ENCODE results near the gene NSD1.
A peak's percentile ranks its signal among the peaks of the same experiment; 100 is the strongest.

Gene NSD1

GRCh38 chr5:177117441-177118045, 16.0 kb upstream of the NSD1 start:
- Histone ChIP-seq H3K4me1 (peaks cover 0 to 21% (median 11%) of the 10 kb centered on the region in 10 experiments; a peak in 16 of 20 replicates), H3K36me3 (no peaks in the 10 kb centered on the region), H3K9ac (no peak overlapping the region), H3K27me3 (no peaks in the 10 kb centered on the region), H3K9me3 (replicated peaks in 1 of 11) (peaks cover 0 to 12% (median 0%) of the 10 kb centered on the region in 11 experiments; a peak in 3 of 22 replicates), H3K27ac (no peak overlapping the region), H3K4me2 (peak overlapping the region in 1 of 11 experiments; percentile 18; a peak in 4 of 22 replicates), H3K4me3 (no peak overlapping the region), H4K20me1 (peaks cover 0 to 10% (median 0%) of the 10 kb centered on the region in 11 experiments; a peak in 1 of 22 replicates)
- no peak for TF ChIP-seq Cebpa-rat (IDR thresholded peaks at IDR 0.05)

GRCh38 chr5:177122566-177122965, 11.0 kb upstream of the NSD1 start:
- Histone ChIP-seq H3K36me3 (no peaks in the 10 kb centered on the region), H4K20me1 (no peaks in the 10 kb centered on the region), H3K27ac (no peak overlapping the region), H3K27me3 (no peaks in the 10 kb centered on the region), H3K9ac (no peak overlapping the region), H3K9me3 (replicated peaks in 1 of 11) (peaks cover 0 to 3% (median 0%) of the 10 kb centered on the region in 11 experiments; a peak in 2 of 22 replicates), H3K4me2 (no peak overlapping the region), H3K4me1 (peaks cover 11 to 21% (median 14%) of the 10 kb centered on the region in 10 experiments), H3K4me3 (no peak overlapping the region)
- TF ChIP-seq Cebpa-rat (IDR thresholded peaks at IDR 0.05), result no peak

- Histone ChIP-seq H4K20me1 (no peaks in the 10 kb centered on the region), H3K9ac (0 out of 22 replicates have a peak overlapping the region, but pooled peaks of 1 of the 11 experiments have one; percentile 5), H3K36me3 (no peaks in the 10 kb centered on the region), H3K9me3 (replicated peaks in 1 of 11) (no peaks in the 10 kb centered on the region), H3K4me2 (peak overlapping the region; percentile 31 to 70 (median 52)), H3K4me3 (no peak overlapping the region), H3K27ac (peak overlapping the region in 6 of 11 experiments; percentile 4 to 59 (median 29); a peak in 8 of 22 replicates), H3K4me1 (peaks cover 24 to 28% (median 26%) of the 10 kb centered on the region in 10 experiments), H3K27me3 (no peaks in the 10 kb centered on the region)
- TF ChIP-seq Cebpa-rat (IDR thresholded peaks at IDR 0.05), result no peak
These were observed 9.6 kb upstream of the NSD1 start for GRCh38 chr5:177123789-177124485.

GRCh38 chr5:177124486-177124991, 9.0 kb upstream of the NSD1 start:
- H3K9ac ChIP-seq, result 0 out of 22 replicates have a peak overlapping the region, but pooled peaks of 1 of the 11 experiments have one; percentile 5
- H3K4me3 ChIP-seq, result no peak overlapping the region
- peak overlapping the region in 7 of 11 experiments; percentile 4 to 59 (median 32); a peak in 8 of 22 replicates for H3K27ac ChIP-seq
- H3K9me3 ChIP-seq (replicated peaks in 1 of 11), result no peaks in the 10 kb centered on the region
- H3K4me1 ChIP-seq, result peaks cover 30 to 34% (median 32%) of the 10 kb centered on the region in 10 experiments
- H3K27me3 ChIP-seq, result no peaks in the 10 kb centered on the region
- no peak for TF ChIP-seq Cebpa-rat (IDR thresholded peaks at IDR 0.05)
- no peaks in the 10 kb centered on the region for H4K20me1 ChIP-seq
- H3K4me2 ChIP-seq, result peak overlapping the region; percentile 31 to 70 (median 52)
- H3K36me3 ChIP-seq, result no peaks in the 10 kb centered on the region

GRCh38 chr5:177126771-177127170, 6.8 kb upstream of the NSD1 start:
- Histone ChIP-seq H3K36me3 (no peaks in the 10 kb centered on the region), H3K4me2 (no peak overlapping the region), H3K27ac (no peak overlapping the region), H4K20me1 (no peaks in the 10 kb centered on the region), H3K9me3 (replicated peaks in 1 of 11) (no peaks in the 10 kb centered on the region), H3K4me3 (no peak overlapping the region), H3K4me1 (peaks cover 37 to 46% (median 41%) of the 10 kb centered on the region in 10 experiments), H3K27me3 (no peaks in the 10 kb centered on the region), H3K9ac (no peak overlapping the region)
- TF ChIP-seq Cebpa-rat (IDR thresholded peaks at IDR 0.05), result no peak

- H3K4me3 ChIP-seq, result peak overlapping the region in 1 of 10 experiments; percentile 0; a peak in 2 of 20 replicates
- H3K4me1 ChIP-seq, result peaks cover 43 to 49% (median 46%) of the 10 kb centered on the region in 10 experiments
- no peaks in the 10 kb centered on the region for H3K9me3 ChIP-seq (replicated peaks in 1 of 11)
- no peak for TF ChIP-seq Cebpa-rat (IDR thresholded peaks at IDR 0.05)
- H3K4me2 ChIP-seq, result peak overlapping the region; percentile 50 to 84 (median 72)
- H3K27me3 ChIP-seq, result no peaks in the 10 kb centered on the region
- peak overlapping the region in 3 of 11 experiments; percentile 10 to 56 (median 36); a peak in 5 of 22 replicates for H3K9ac ChIP-seq
- no peaks in the 10 kb centered on the region for H4K20me1 ChIP-seq
- no peaks in the 10 kb centered on the region for H3K36me3 ChIP-seq
- peak overlapping the region in 9 of 11 experiments; percentile 13 to 80 (median 42); a peak in 16 of 22 replicates for H3K27ac ChIP-seq
These were observed 5.0 kb upstream of the NSD1 start for GRCh38 chr5:177128551-177128981.

- H3K27me3 ChIP-seq, result no peaks in the 10 kb centered on the region
- H3K9me3 ChIP-seq (replicated peaks in 1 of 11), result no peaks in the 10 kb centered on the region
- no peak for TF ChIP-seq Cebpa-rat (IDR thresholded peaks at IDR 0.05)
- peak overlapping the region in 8 of 11 experiments; percentile 12 to 83 (median 66); a peak in 12 of 22 replicates for H3K4me2 ChIP-seq
- no peak overlapping the region for H3K27ac ChIP-seq
- H3K9ac ChIP-seq, result no peak overlapping the region
- H4K20me1 ChIP-seq, result no peaks in the 10 kb centered on the region
- H3K4me3 ChIP-seq, result no peak overlapping the region
- peaks cover 38 to 49% (median 41%) of the 10 kb centered on the region in 10 experiments for H3K4me1 ChIP-seq
- H3K36me3 ChIP-seq, result peaks cover under 1 to 5% (median 4%) of the 10 kb centered on the region in 11 experiments; a peak in 16 of 22 replicates
These were observed 3.2 kb upstream of the NSD1 start for GRCh38 chr5:177130211-177131018.

GRCh38 chr5:177131019-177131320, 2.6 kb upstream of the NSD1 start:
- no peak for TF ChIP-seq Cebpa-rat (IDR thresholded peaks at IDR 0.05)
- no peak overlapping the region for H3K4me3 ChIP-seq
- H3K27ac ChIP-seq, result no peak overlapping the region
- no peaks in the 10 kb centered on the region for H3K27me3 ChIP-seq
- peaks cover 44 to 55% (median 46%) of the 10 kb centered on the region in 10 experiments for H3K4me1 ChIP-seq
- no peaks in the 10 kb centered on the region for H3K9me3 ChIP-seq (replicated peaks in 1 of 11)
- no peaks in the 10 kb centered on the region for H4K20me1 ChIP-seq
- no peak overlapping the region for H3K4me2 ChIP-seq
- no peak overlapping the region for H3K9ac ChIP-seq
- H3K36me3 ChIP-seq, result peaks cover 6 to 10% (median 9%) of the 10 kb centered on the region in 11 experiments; a peak in 18 of 22 replicates
